NCI-H2227 treated with DMSO at 0.1 percent for 48 hours (cell line): ENCODE measurements around the gene C12orf42.
A peak's percentile ranks its signal among the peaks of the same experiment; 100 is the strongest.
"Not testable (repeated sequence)": the region's sequence is repeated elsewhere in the genome, so short reads cannot be mapped to it uniquely, and the experiment has no call there.

Experiments
- DNase-seq: peaks from one replicate; lab custom pipeline; 2025; lab: John Stamatoyannopoulos, UW

The C12orf42 gene

GRCh38 chr12:103494734-103495468, 867 bp downstream of the C12orf42 start:
- peak; percentile 85 for DNase-seq

GRCh38 chr12:103494051-103494733, 1.6 kb downstream of the C12orf42 start:
- no peak for DNase-seq

GRCh38 chr12:103493199-103493598, 2.6 kb downstream of the C12orf42 start:
- no peak for DNase-seq

GRCh38 chr12:103482365-103482764, 13.4 kb downstream of the C12orf42 start:
- DNase-seq: no peak

GRCh38 chr12:103475073-103475472, 20.7 kb downstream of the C12orf42 start:
- DNase-seq: no peak

- DNase-seq: no peak
Observed at GRCh38 chr12:103470664-103471063, 25.1 kb downstream of the C12orf42 start.

- no peak for DNase-seq
Observed at GRCh38 chr12:103469719-103470118, 26.0 kb downstream of the C12orf42 start.

GRCh38 chr12:103468837-103469236, 26.9 kb downstream of the C12orf42 start:
- DNase-seq: no peak

- no peak for DNase-seq
Observed at GRCh38 chr12:103462675-103463074, 33.1 kb downstream of the C12orf42 start.

GRCh38 chr12:103457471-103457870, 38.3 kb downstream of the C12orf42 start:
- no peak for DNase-seq

- no peak for DNase-seq
Observed at GRCh38 chr12:103456006-103456405, 39.8 kb downstream of the C12orf42 start.

GRCh38 chr12:103455020-103455763, 40.6 kb downstream of the C12orf42 start:
- DNase-seq: no peak

- no peak for DNase-seq
Observed at GRCh38 chr12:103444983-103445382, 50.8 kb downstream of the C12orf42 start.

- no peak for DNase-seq
Observed at GRCh38 chr12:103442822-103443221, 52.9 kb downstream of the C12orf42 start.

- no peak for DNase-seq
Observed at GRCh38 chr12:103442182-103442555, 53.6 kb downstream of the C12orf42 start.

- no peak for DNase-seq
Observed at GRCh38 chr12:103441437-103442181, 54.2 kb downstream of the C12orf42 start.

- not testable (repeated sequence) for DNase-seq
Observed at GRCh38 chr12:103434165-103435105, 61.3 kb downstream of the C12orf42 start.

GRCh38 chr12:103431950-103432349, 63.8 kb downstream of the C12orf42 start:
- DNase-seq: no peak

- no peak for DNase-seq
Observed at GRCh38 chr12:103431387-103431786, 64.4 kb downstream of the C12orf42 start.

- DNase-seq: not testable (repeated sequence)
Observed at GRCh38 chr12:103425674-103426073, 70.1 kb downstream of the C12orf42 start.
